Esophagus muscularis mucosa (tissue), 3 donors: Measurements from ENCODE around the gene CYP27B1.

Experiments
- CTCF ChIP-seq, 3 experiments: fragments of 200-600 bp in 2 of 3; fragments of 450-650 bp in 1 of 3; sonication (generic) in 2 of 3; IDR thresholded peaks; one replicate each; pipeline ENCODE4 v1.5.1; 2017 to 2019; ENCODE audit warnings: antibody characterized with exemption in 3 of 3, mild to moderate bottlenecking in 2 of 3, moderate library complexity in 1 of 3
- POLR2A ChIP-seq: fragments of 450-650 bp; IDR thresholded peaks from one replicate; pipeline ENCODE4 v1.6.1; 2017; ENCODE audit warnings: antibody characterized with exemption, moderate library complexity, mild to moderate bottlenecking, low read depth
- POLR2AphosphoS5 ChIP-seq, 2 donors: sonication (generic); formaldehyde crosslinking; IDR thresholded peaks; one replicate each; pipeline ENCODE4 v1.6.1; 2017; ENCODE audit warnings: antibody characterized with exemption in 2 of 2

- TF ChIP-seq POLR2AphosphoS5 (IDR thresholded peaks at IDR 0.05) (no peak), CTCF (IDR thresholded peaks at IDR 0.05) (no peak), POLR2A (no peak)
These were observed 5.8 kb upstream of the CYP27B1 start, which contains the start of gene EEF1AKMT3 for GRCh38 chr12:57772429-57773322.
